Measurements from ENCODE around the gene AGAP1. TPM values are rescaled to one million over a fixed set of nuclear protein-coding genes. Genes with fewer than 3 reads are reported as not detected.

AGAP1 gene
- total and polyA plus RNA-seq, 2 donors from 2014 or later = 8.1 to 44.5 TPM

- Histone ChIP-seq H3K9me3 (ENCODE audit: control insufficient read depth in 2 of 3, insufficient read depth in 1 of 3, low read length in 3 of 3) (no peaks in the 10 kb centered on the region), H3K4me3 (ENCODE audit: low read length in 3 of 3) (no peak overlapping the region), H3K27ac (ENCODE audit: low read depth in 2 of 2, low read length in 2 of 2) (no peak overlapping the region), H3K9ac (ENCODE audit: low read length in 3 of 3) (no peak overlapping the region), H3K27me3 (ENCODE audit: control insufficient read depth, insufficient read depth, low read length) (no peaks in the 10 kb centered on the region), H3K4me1 (ENCODE audit: control insufficient read depth in 2 of 3, insufficient read depth in 2 of 3, low read depth in 1 of 3, low read length in 3 of 3) (no peaks in the 10 kb centered on the region), H3K36me3 (ENCODE audit: control insufficient read depth in 2 of 3, insufficient read depth in 3 of 3, low read length in 3 of 3) (peaks cover 0 to 11% (median 0%) of the 10 kb centered on the region in 3 donors)
- DNase-seq (no peak), FAIRE-seq (no peak)
- TF ChIP-seq CTCF (IDR thresholded peaks at IDR 0.05; ENCODE audit: borderline replicate concordance, extremely low read depth, insufficient read depth) = no peak
- intact Hi-C loops (cut with DNase I) = no loop called here
These were observed 541.1 kb downstream of the AGAP1 start for GRCh38 chr2:236034974-236035373.

- Histone ChIP-seq H3K4me1 (ENCODE audit: control insufficient read depth in 2 of 3, insufficient read depth in 2 of 3, low read depth in 1 of 3, low read length in 3 of 3) (peaks cover 0 to 7% (median 0%) of the 10 kb centered on the region in 3 donors), H3K27ac (ENCODE audit: low read depth in 2 of 2, low read length in 2 of 2) (no peak overlapping the region), H3K4me3 (ENCODE audit: low read length in 3 of 3) (no peak overlapping the region), H3K9ac (ENCODE audit: low read length in 3 of 3) (no peak overlapping the region), H3K36me3 (ENCODE audit: control insufficient read depth in 2 of 3, insufficient read depth in 3 of 3, low read length in 3 of 3) (peaks cover 0 to 11% (median 0%) of the 10 kb centered on the region in 3 donors), H3K27me3 (ENCODE audit: control insufficient read depth, insufficient read depth, low read length) (no peaks in the 10 kb centered on the region), H3K9me3 (ENCODE audit: control insufficient read depth in 2 of 3, insufficient read depth in 1 of 3, low read length in 3 of 3) (no peaks in the 10 kb centered on the region)
- intact Hi-C loops (cut with DNase I) = no loop called here
- peak in 1 of 5 donors; percentile 6 for DNase-seq
- no peak for TF ChIP-seq CTCF (IDR thresholded peaks at IDR 0.05; ENCODE audit: borderline replicate concordance, extremely low read depth, insufficient read depth)
- FAIRE-seq = no peak
These were observed 542.2 kb downstream of the AGAP1 start for GRCh38 chr2:236036045-236036444.

GRCh38 chr2:236038096-236038495 is 544.3 kb downstream of the AGAP1 start:
- H3K9ac ChIP-seq (ENCODE audit: low read length in 3 of 3) = no peak overlapping the region
- H3K4me1 ChIP-seq (ENCODE audit: control insufficient read depth in 2 of 3, insufficient read depth in 2 of 3, low read depth in 1 of 3, low read length in 3 of 3) = peaks cover 0 to 11% (median 0%) of the 10 kb centered on the region in 3 donors
- H3K36me3 ChIP-seq (ENCODE audit: control insufficient read depth in 2 of 3, insufficient read depth in 3 of 3, low read length in 3 of 3) = peaks cover 0 to 11% (median 0%) of the 10 kb centered on the region in 3 donors
- intact Hi-C loops (cut with DNase I) = no loop called here
- FAIRE-seq (no peak), DNase-seq (no peak)
- TF ChIP-seq CTCF (IDR thresholded peaks at IDR 0.05; ENCODE audit: borderline replicate concordance, extremely low read depth, insufficient read depth) = no peak
- H3K27me3 ChIP-seq (ENCODE audit: control insufficient read depth, insufficient read depth, low read length) = no peaks in the 10 kb centered on the region
- no peak overlapping the region for H3K27ac ChIP-seq (ENCODE audit: low read depth in 2 of 2, low read length in 2 of 2)
- no peaks in the 10 kb centered on the region for H3K9me3 ChIP-seq (ENCODE audit: control insufficient read depth in 2 of 3, insufficient read depth in 1 of 3, low read length in 3 of 3)
- no peak overlapping the region for H3K4me3 ChIP-seq (ENCODE audit: low read length in 3 of 3)

All from kidney (tissue), 14 donors.